HG03175 (cell line): Measurements from ENCODE around the gene CDKN2AIPNL.
"Not testable (repeated sequence)": the region's sequence is repeated elsewhere in the genome, so short reads cannot be mapped to it uniquely, and the experiment has no call there.

Experiments
- ATAC-seq: cut with Tn5 transposase; IDR thresholded peaks from one replicate; pipeline ENCODE4 v1.9.1; 2021; ENCODE audit warnings: mild to moderate bottlenecking, moderate library complexity; ENCODE audit not compliant: unreplicated experiment

The CDKN2AIPNL gene

GRCh38 chr5:134403951-134404350 is 7.7 kb downstream of the CDKN2AIPNL start:
- ATAC-seq = no peak

- no peak for ATAC-seq
Observed at GRCh38 chr5:134398609-134399155, 13.0 kb downstream of the CDKN2AIPNL start.

- ATAC-seq = no peak
Observed at GRCh38 chr5:134397196-134397595, 14.5 kb downstream of the CDKN2AIPNL start.

GRCh38 chr5:134396274-134396673 is 15.4 kb downstream of the CDKN2AIPNL start:
- ATAC-seq = no peak

GRCh38 chr5:134394932-134395331 is 16.7 kb downstream of the CDKN2AIPNL start:
- no peak for ATAC-seq

GRCh38 chr5:134392301-134392700 is 19.4 kb downstream of the CDKN2AIPNL start:
- ATAC-seq = no peak

- ATAC-seq = no peak
Observed at GRCh38 chr5:134387443-134387842, 24.2 kb downstream of the CDKN2AIPNL start.

GRCh38 chr5:134383980-134384697 is 27.5 kb downstream of the CDKN2AIPNL start:
- no peak for ATAC-seq

- ATAC-seq = not testable (repeated sequence)
Observed at GRCh38 chr5:134382204-134382603, 29.5 kb downstream of the CDKN2AIPNL start.

- no peak for ATAC-seq
Observed at GRCh38 chr5:134380346-134380745, 31.3 kb downstream of the CDKN2AIPNL start.

- ATAC-seq = no peak
Observed at GRCh38 chr5:134374232-134374631, 37.4 kb downstream of the CDKN2AIPNL start.

- not testable (repeated sequence) for ATAC-seq
Observed at GRCh38 chr5:134373633-134374032, 38.0 kb downstream of the CDKN2AIPNL start.

- no peak for ATAC-seq
Observed at GRCh38 chr5:134371834-134372340, 39.8 kb downstream of the CDKN2AIPNL start.

- ATAC-seq = peak; percentile 73
Observed at GRCh38 chr5:134370871-134371833, 40.5 kb downstream of the CDKN2AIPNL start, which contains the start of gene UBE2B. Gene UBE2B (plus strand): TSS chr5:134371569. CDS start chr5:134371596, 27 bp downstream.

- ATAC-seq = peak; percentile 13
Observed at GRCh38 chr5:134370311-134370870, 41.3 kb downstream of the CDKN2AIPNL start.

- ATAC-seq = no peak
Observed at GRCh38 chr5:134365604-134366003, 46.1 kb downstream of the CDKN2AIPNL start.

GRCh38 chr5:134355681-134356080 is 56.0 kb downstream of the CDKN2AIPNL start:
- ATAC-seq = no peak
